Endometrial microvascular endothelial cells (primary cell): ENCODE data around the gene PTRHD1. TPM values are rescaled to one million over a fixed set of nuclear protein-coding genes. Genes with fewer than 3 reads are reported as not detected.

Experiments used
- in situ Hi-C: cut with HindIII; loops from 2 replicates; pipeline ENCODE4 v1.10.0; 2017; ENCODE audit warnings: low sequenced_read_pairs, low pct_unique_long_range_greater_than_20kb; ENCODE audit errors: inconsistent ontology term
- total RNA-seq: library from RNA; depleted of rRNA; stranded (reverse); fragments of >200 nt; gene quantifications from one replicate; pipeline ENCODE4 v1.2.3, GENCODE V29; 2015; ENCODE audit errors: inconsistent ontology term

Gene PTRHD1
- total RNA-seq, 1 donor from 2014 or later = 32.2 TPM

DNA sequence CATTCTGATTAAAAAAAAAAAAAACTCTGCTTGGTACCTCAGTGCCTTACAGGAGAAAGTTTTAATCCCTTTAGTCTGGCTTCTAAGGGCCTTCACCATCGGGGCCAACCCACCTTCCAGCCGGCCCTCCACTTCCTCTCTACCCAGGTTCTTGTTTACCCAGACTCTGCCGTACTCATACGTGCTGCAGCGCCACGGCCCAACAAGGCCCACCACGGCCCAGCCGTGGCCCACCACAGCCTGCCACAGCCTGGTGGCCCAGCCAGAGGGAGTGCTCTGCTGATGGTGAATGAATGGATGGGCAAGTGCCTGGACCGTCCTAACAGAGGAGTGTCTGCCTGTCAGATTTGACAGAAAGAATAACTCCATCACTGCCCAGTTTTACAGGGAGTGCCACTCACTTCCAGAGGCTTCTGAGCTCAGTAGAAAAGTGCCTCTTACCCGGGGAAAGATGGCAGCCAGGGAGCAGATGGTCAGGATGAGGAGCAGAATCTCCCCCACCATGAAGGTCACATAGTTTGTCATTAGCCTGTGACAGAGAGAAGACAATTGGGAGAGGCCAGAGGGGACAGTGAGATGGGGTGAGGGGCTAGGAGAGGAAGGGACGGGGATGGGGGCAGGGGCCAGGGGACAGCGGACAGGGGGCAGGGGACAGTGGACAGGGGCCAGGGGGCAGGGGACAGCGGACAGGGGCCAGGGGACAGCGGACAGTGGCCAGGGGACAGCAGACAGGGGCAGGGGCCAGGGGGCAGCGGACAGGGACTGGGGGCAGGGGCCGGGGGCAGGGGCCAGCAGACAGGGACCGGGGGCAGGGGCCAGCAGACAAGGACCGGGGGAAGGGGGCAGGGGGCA is 38.3 kb upstream of the PTRHD1 start:
- in situ Hi-C loops = no loop called here

DNA sequence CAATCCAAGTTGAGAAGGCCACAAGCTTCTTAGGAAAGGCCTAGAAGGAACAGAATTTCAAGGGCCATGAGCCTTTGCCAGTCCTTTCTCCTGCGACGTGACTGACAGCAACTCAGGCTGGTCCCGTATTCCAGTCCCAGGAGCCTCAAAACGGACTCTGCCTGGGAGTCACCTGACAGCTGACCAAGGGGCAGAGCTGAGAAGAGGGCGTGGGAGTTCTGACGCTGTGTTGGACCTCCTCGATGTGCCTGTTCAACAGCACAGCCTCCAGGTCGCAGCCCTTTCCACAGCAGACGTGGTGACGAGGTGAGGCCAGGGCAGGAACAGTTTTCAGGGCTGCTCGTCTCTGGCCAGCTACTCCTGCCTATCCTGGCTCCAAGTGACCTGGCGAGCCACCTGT is 37.6 kb upstream of the PTRHD1 start:
- in situ Hi-C loops = no loop called here

DNA sequence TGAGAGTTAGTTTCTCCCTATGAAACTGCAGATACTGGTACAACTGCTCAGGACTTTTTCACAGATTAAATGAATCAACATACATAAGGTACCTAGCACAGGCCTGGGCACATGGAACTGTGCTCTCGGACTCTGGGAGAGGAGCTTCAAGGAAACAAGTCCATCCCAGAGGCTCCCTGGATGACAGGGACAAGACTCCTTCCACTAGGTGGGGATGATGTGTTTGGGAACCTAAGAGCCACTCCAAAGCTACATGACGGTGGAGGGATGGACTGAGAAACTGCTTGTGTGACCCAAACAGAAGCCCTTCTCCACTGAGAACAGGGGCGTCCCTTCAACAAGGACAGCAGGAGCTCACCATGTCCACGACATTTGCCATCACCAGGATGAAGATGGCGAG is 37.2 kb upstream of the PTRHD1 start:
- in situ Hi-C loops = no loop called here

DNA sequence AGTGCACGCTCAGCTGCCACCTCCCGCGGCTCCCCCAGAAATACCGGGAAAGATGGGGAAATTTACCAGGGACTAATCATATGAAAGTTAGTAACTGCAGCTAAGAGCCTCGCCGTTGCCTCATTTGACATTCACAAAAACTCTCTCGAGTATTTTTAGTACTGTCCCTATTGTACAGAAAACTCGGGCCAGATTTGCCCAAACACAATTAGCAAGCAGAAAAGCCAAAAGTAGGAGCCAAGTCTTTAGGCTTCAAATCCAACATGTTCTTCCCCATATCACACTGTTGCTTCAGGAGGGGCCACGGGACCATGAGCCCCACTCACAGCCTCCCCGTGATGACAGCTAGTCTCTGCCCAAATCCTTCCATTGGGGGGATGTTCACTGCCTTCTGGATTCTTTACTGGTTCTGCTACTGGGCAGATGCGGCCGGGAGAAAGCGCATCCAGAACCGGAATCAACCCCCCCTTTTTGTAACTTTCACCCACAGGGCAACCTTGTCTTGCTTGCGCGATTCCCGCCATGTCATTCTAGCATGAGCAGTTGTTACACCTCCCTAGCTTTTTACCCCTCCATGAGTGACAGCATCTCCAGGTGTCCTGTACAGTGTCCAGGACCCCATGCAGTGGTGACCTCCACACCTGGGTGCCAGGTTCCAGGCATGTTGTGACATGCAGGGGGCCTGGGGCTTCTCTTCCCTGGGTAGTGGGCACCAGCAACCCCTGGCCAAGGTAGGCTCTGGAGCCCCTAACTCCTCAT is 35.2 kb upstream of the PTRHD1 start:
- in situ Hi-C loops = no loop called here

DNA sequence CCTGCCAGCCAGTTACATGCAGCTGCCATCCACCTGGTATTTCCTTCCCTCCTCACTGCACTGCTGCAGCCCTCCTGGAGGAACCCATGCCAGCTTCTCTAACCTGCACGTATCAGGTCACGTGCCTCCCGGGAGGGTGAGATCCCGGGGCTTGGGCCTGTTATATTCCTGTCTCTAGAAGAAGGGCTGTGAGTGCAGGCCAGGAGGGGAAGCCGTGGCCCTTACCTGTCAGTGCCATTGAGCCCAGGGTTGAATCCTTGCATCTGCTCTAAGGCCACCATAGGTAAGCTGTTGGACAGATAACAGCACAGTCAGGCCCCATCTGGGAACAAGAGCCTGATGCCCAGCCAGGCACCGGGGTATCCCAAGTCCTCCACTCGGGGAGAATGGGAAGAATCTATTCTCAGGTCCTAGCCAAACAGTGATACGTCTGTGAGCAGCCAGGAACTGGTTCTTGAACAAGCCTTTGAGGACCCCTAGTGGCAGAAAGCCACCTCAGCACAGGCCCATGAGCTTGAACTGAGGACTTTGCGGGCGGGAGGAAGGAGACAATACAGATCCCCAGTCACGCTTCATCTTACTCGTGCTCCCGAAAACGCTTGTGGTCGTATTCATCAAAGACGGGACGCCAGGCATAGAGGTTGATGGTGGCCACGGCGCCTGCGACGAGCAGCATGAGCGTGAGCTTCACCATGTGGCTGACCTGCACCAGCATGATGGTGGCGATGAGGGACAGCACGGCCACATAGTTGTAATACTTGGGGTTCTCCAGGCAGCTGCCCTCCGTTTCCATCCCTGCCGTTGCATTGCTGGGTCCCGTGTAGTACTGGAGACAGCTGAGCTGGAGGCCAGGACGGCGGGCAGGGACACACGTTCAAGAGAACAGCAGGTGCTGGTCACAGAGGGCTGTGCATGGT is 34.4 kb upstream of the PTRHD1 start:
- in situ Hi-C loops = no loop called here

DNA sequence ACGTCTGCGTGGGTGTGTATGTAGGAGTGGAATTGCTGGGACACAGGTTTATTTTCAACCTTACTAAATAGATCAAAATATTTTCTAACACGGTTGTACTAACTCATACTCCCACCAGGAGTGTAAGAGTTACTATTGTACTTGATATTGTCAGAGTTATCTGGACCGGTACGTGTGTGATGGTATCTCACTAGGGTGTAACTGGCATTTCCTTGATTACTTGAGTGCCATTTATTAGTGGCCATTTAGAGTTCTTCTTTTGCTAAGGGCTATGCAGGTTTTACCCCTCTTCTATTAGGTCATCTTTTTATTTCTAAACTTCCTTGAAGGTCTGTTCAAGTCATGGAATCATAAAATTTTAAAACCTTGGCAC is 33.6 kb upstream of the PTRHD1 start:
- in situ Hi-C loops = no loop called here

DNA sequence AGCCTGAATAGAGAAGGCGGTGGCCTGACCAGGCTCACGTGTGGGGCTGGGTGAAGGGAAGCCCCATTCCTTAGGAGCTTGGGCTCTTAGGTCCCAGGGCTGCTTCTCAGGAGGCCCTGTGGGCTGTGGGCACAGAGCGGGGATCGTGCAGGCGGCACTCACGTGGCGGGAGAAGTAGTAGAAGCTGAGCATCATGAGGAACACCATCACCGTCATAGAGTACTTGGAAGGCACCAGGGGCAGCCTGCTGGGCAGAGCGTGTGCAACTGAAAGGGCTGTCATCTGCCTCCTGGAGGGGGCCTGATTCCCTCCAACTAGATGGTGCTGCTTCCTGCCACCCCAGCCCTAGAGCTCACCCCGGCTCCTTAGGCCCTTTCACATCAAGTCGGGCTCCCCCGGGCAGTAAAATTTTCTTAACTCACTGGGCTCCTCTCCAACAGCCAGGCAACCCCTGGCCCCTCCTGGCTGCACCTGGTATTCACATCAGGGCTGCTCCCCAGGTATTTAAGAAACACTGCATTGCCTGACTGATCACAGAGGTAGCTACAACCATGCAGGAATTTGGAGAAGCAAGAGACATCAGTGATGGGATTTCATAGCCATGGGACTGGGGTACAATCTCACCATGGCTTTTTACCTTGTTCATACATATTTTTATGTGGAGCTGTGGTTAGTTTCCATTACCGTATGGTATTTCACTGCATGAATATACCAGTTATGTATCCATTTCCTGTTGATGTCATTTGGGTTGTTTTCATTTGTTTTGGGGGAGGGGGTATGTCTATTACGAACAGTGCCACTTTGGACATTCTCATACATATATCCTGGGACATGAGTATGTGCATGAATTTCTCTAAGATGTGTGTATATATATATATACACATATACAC is 32.9 kb upstream of the PTRHD1 start:
- in situ Hi-C loops = no loop called here

DNA sequence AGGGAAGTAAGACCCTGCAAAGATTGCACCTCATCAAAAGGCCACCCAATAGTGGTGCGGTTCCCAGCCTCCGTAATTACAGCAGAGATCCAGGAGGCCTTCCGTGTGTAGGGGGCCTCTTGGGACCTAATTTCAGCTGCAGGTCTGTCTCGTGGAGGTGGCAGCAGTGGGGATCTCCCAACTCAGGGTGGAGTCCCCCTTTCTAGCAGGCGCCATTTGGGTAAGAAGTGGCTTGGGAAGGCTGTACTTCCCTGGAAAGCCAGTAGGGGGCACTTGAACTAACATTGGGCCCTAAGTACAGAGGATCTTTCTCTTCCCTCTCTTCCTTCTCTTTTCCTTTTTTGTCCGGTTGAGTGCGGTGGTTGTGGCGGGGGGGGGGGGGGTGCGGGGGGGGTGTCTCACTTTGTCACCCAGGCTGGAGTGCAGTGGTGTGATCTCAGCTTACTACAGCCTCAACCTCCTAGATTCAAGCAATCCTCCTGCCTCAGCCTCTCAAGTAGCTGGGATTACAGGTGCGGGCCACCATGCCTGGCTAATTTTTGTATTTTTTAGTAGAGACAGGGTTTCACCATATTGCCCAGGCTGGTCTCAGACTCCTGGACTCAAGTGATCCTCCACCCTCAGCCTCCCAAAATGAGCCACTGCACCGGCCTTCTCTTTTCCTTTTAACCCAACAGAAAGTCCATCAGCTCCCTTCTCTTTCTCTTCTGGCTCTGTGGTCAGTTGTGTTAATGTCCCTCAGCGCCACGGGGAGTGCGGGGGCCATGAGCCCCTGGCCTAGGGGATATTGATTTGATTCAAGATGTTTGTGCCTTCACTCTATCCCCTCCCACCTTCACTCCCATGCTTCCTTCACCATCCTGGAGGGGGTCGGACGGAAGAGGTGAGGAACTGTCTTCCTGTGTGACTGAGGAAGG is 32.0 kb upstream of the PTRHD1 start:
- in situ Hi-C loops = no loop called here

DNA sequence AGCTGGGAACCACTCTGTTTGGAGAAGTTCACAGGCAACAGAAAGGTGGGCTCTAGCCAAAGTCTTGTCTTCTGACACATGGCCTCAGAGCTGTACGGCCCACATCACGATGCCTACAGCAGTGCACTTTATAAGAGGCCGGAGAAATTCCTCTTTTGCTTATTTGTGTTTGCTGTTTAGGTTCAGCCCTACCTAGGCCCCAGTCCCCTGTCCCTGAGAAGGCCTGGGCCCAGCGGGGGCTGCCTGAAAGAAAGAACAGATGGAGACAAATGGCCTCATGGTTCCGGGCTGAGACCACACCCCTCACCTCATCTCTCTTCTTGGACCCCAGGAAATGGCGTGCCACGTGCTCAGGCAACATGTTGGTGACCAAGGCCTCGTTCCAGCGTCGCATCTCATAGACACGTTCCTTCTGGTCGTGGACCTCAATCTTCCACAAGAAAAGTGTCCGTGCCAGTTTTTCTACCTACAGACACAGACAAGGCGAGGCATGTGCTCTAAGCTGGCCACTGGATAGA is 30.9 kb upstream of the PTRHD1 start:
- in situ Hi-C loops = no loop called here

DNA sequence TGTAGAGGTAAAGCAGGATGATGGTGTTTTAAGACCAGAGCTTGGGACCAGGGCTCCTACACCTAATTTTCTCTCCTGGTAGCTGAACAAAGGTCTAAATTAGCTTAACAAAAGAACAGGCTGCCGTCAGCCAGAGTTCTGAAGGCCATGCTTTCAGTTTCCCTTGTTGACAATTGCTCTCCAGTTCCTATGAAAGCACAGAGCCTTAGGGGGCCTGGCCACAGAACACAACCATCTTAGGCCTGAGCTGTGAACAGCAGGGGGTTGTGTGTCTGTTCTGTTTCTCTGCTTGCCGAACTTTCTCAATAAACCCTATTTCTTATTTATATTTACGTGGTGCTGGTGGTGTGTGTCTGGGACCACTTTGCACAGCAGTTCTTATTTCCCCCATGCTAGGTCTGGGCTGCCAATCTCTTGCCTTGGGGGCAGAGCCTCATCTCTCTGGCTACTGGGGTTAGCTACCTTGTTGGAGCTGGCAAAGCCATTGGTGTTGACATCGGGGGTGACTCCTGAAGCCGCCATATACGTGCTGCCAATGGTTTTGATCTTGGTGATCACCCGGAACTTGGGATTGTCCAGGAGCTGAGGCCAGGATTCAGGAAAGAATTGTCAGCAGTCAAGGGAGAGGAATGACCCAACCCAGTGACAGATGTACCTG is 29.0 kb upstream of the PTRHD1 start:
- in situ Hi-C loops = no loop called here

DNA sequence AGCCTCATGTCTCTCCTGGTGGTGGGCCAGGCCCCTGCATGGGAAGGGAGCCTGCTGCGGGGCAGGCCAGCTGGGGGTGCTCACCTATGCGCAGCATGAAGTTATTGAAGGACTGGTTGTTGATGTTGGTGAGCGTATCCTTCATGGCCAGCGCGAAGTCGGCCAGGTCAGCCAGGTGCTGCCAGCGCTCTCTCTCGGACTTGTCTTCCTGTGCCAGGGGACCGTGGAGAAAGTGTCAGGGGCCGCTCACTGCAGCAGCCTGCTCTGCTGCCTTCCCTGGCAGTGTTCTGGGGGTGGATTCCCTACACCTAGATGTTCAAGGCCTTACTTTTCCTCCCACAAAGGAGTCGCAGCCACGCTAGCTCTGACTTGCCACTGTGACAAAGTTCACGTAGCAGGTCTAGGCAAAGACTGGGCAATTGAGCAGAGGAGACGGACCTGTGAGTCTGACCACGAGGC is 28.3 kb upstream of the PTRHD1 start:
- in situ Hi-C loops = no loop called here

DNA sequence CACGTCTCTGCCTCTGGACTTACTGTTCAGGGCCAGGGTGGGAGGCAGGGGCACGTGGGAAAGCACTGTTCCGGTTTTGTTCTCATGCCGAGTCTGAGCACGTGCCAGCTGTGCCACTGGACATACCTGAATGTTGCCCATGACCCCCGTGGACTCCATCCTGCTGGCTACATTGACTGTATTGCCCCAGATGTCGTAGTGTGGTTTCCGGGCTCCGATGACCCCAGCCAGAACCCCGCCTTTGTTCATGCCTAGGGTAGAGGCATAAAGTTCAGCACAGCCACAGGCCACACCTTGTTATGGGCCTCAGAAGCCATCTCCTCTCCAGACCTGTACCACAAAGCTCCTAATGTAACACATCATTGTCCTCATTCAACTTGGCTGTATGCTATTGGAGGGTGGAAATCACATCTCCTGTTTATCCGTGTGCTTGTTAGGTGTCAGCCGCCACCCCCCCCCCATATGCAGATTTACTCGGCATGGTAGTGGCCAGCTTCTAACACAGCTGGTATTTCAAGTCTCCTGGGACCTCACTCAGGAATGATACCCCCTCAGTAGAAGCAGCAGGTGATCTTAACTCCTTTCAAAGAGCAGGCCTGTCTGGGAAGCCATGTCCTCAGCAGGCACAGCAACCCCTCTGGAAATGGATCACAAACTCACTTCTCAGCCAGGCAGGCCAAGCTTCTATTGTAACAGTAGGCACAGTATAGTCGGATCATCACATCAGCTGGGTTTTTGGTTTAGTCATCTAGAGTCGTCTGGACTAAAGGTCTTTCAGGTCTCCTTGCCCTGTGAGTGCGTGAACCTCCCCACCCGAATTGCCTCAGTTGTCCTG is 27.6 kb upstream of the PTRHD1 start:
- in situ Hi-C loops = no loop called here

DNA sequence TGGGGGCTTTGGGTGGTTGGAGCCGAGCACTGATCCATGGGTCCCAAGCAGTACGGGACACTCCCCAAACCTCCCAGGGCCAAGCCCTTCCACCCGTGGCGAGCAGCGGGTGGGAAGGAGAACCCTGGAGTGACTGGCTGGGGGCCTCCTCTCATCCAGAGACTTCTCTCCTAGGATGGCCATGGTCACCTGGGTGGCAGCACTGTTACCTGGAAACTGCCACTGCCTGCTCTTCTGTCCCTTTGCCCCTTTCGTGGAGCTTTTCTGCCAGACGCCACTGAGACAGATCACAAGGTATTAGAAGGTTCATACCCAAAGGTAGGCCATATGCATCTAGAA is 27.0 kb upstream of the PTRHD1 start:
- in situ Hi-C loops = no loop called here

DNA sequence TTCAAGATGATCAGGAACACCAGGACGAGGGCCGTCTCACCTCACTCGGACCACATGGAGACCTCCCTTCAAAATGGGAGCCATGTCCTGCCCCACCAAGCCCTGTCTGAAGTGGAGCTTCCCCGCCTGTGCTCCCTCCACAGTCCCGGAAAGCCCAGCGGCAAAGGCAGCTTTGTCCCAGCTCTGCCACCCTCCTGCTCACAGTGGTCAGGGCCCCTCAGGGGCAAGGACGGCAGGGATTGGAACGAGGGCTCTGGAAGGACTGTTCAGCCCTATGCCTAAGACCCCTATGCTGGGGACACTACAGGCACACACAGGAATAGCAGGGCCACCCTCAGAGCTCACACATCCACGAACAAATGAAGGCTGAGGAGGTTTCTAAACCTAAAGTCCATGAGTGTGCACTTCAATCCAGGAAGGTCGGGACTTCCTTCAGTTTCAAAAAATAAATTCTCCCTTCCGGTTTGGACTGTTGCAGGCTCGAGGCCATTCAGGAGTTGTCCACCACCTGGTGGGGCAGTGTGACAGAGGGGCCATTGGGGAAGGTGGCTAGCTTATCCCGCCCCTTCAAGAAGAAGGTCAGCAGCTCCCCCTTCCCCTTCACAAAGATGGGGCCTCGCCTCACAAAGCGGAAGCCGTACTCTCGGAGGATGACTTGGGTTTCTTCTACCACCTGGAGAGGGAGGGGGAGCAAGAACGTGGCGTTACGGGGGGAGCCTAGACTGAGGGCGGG is 26.4 kb upstream of the PTRHD1 start:
- in situ Hi-C loops = no loop called here

DNA sequence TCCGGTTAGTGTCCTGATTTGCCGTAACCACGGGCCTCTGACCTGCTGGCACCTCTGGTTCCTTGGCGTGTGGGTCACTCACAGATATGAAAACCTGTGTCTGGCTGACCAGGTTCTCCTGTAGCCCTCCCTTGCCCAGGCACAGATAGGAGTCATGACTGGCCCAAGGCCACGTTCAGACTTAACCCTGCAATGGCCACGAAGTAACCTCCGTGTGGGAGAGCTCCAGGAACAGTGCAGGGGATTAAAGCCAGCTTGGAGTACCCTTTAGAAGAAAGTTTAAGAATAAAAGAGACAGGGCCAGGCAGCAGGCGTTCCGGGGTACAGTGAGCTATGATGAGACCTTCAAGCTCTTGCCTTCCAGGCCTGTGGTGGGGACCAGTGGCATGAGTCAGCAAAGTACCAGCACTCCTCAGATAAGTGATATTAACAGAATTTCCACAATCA is 25.6 kb upstream of the PTRHD1 start:
- in situ Hi-C loops = no loop called here
